HG03521 (cell line): ENCODE results near the gene KLK15.

Experiments used
- ATAC-seq: cut with Tn5 transposase; IDR thresholded peaks from one replicate; pipeline ENCODE4 v1.9.1; 2021; ENCODE audit warnings: mild to moderate bottlenecking, moderate library complexity; ENCODE audit not compliant: unreplicated experiment

KLK15 gene, protein sequence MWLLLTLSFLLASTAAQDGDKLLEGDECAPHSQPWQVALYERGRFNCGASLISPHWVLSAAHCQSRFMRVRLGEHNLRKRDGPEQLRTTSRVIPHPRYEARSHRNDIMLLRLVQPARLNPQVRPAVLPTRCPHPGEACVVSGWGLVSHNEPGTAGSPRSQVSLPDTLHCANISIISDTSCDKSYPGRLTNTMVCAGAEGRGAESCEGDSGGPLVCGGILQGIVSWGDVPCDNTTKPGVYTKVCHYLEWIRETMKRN

DNA sequence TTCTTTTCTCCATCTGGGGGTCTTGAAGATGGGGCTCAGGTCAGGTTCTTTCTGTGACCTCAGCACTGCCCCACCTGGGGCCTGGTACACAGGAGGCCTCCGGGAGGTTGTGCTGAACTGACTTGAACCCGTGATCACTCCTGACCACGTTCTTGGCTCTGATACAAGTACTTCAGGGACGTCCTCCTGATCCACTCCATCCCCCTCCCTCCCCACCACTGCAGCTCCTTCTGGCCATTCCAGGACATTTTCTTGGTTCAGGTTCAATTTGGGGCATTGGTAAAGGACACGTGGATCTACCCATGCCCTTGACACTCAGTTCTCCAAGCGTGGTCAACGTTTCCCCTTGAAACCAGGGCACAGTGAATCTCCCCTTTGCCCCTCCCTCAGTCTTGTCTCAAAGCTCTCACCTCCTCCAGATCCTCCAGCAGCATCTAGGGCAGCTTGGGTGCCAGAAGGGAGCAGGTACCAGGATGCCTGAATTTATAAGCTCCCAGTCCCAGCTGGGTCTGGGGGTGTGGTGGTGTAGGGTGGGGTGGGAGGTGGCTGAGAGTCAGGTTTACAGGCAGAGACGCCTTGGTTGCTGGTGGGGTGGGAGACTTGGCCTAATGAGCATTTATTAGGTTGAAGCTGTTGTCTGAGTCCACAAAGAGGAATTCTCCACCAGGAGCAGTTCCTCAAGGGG lies at the start of gene KLK15:
TSS of gene KLK15 (minus strand) at position 458 of the 685 bp plus-strand sequence. CDS start 2,082 bp downstream, outside the sequence.
- no peak for ATAC-seq

DNA sequence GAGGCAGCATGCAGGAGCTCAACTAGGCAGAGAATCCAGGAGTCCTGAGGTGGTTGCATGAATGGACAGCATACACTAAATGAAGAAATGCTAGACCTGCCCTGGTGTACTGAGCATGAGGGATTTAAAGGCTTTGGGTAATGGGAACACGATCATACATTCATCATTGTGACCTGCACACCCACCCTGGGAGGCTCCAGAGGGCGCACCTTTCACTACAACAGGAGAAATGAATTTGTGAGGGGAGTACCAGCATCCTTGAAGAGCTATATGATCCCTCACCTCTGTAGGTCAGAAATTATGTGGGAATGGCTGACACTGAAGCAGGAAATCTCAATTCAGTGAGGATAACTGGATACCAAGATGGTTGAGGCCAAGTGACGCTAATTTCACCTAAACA lies 48.8 kb upstream of the KLK15 start:
- no peak for ATAC-seq

DNA sequence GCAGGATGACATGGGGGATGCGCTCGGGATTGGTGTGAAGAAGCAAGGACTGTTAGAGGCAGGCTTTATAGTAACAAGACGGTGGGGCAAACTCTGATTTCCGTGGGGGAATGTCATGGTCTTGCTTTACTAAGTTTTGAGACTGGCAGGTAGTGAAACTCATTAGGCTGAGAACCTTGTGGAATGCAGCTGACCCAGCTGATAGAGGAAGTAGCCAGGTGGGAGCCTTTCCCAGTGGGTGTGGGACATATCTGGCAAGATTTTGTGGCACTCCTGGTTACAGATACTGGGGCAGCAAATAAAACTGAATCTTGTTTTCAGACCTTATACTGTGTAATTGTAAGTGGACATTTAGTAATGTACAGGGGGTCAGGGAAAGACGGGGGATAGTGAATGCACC lies 46.9 kb upstream of the KLK15 start:
- ATAC-seq = no peak

DNA sequence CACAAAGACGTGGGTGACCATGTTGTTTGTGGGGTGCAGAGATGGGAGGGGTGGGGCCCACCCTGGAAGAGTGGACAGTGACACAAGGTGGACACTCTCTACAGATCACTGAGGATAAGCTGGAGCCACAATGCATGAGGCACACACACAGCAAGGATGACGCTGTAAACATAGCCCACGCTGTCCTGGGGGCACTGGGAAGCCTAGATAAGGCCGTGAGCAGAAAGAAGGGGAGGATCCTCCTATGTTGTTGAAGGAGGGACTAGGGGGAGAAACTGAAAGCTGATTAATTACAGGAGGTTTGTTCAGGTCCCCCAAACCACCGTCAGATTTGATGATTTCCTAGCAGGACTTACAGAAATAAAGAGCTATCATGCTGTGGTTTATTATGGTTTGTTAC lies 45.5 kb upstream of the KLK15 start:
- ATAC-seq = no peak

DNA sequence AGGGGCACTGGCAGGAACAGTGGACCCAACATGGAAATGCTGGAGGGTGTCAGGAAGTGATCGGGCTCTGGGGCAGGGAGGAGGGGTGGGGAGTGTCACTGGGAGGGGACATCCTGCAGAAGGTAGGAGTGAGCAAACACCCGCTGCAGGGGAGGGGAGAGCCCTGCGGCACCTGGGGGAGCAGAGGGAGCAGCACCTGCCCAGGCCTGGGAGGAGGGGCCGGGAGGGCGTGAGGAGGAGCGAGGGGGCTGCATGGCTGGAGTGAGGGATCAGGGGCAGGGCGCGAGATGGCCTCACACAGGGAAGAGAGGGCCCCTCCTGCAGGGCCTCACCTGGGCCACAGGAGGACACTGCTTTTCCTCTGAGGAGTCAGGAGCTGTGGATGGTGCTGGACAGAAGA lies 44.0 kb upstream of the KLK15 start:
- ATAC-seq = no peak

DNA sequence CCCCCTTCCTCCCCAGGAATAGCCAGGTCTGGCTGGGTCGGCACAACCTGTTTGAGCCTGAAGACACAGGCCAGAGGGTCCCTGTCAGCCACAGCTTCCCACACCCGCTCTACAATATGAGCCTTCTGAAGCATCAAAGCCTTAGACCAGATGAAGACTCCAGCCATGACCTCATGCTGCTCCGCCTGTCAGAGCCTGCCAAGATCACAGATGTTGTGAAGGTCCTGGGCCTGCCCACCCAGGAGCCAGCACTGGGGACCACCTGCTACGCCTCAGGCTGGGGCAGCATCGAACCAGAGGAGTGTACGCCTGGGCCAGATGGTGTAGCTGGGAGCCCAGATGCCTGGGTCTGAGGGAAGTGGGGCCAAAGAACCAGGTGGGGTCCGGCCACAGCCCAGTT lies 43.1 kb upstream of the KLK15 start:
- no peak for ATAC-seq

DNA sequence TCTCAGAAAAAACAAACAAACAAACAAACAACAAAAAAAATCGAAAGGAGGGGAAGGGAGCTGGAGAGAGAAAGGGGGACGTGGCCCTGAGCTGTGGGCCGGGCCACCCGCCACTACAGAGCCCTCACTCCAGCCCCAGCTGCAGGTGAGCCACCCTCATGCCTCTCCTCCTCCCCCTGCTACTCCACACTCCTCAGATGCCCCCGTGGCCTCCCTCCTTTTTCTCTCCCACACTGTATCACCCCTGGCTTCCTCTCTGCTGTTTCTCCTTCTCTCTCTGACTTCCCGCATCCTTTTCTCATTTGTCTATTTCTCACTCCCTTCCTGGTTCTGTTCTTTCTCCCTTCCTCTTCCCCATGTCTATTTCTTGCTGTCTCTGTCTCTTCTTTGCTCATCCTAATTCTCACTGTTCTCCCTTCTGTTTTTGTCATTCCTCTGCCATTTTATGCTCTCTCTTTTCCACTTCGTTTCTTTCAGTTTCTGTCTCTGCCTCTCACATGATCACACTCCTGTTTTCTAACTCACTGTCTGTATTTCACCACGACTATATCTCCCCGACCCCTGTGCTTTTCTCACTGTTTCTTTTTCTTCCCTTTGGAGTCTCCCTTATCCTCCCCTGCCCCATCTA lies 42.5 kb upstream of the KLK15 start:
- no peak for ATAC-seq

DNA sequence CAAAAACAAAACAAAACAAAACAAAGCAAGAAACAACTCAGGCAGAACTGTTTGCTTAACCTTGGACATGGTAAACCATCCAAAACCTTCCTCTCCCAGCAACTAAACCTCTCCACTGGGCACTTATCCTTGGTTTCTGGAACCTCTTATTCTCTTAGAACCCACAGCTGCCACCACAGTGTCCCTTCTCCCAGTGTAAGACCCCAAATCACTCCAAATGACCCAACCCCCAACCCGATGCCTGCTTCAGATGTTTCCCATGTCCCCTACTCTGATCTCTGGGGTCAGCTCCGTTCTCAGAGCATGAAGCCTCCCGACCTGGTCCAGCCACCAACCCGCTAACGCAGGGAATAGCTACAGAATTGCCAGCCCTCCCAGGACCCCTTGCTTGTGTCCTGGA lies 40.8 kb upstream of the KLK15 start:
- no peak for ATAC-seq

DNA sequence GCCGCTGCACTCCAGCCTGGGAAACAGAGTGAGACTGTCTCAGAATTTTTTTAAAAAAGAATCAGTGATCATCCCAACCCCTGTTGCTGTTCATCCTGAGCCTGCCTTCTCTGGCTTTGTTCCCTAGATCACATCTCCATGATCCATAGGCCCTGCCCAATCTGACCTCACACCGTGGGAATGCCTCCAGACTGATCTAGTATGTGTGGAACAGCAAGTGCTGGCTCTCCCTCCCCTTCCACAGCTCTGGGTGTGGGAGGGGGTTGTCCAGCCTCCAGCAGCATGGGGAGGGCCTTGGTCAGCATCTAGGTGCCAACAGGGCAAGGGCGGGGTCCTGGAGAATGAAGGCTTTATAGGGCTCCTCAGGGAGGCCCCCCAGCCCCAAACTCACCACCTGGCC lies 39.7 kb upstream of the KLK15 start, which contains the start of gene KLK2:
TSS of gene KLK2 (plus strand) at position 384 of the 400 bp plus-strand sequence. CDS start 35 bp downstream, outside the sequence.
- ATAC-seq = no peak

DNA sequence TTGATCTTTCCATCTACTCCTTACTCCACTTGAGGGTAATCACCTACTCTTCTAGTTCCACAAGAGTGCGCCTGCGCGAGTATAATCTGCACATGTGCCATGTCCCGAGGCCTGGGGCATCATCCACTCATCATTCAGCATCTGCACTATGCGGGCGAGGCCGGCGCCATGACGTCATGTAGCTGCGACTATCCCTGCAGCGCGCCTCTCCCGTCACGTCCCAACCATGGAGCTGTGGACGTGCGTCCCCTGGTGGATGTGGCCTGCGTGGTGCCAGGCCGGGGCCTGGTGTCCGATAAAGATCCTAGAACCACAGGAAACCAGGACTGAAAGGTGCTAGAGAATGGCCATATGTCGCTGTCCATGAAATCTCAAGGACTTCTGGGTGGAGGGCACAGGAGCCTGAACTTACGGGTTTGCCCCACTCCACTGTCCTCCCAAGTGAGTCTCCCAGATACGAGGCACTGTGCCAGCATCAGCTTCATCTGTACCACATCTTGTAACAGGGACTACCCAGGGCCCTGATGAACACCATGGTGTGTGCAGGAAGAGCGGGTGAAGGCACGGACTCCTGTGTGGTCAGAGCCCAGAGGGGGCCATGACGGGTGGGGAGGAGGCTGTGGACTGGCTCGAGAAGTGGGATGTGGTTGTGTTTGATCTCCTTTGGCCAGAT lies 37.2 kb upstream of the KLK15 start:
- ATAC-seq = no peak

DNA sequence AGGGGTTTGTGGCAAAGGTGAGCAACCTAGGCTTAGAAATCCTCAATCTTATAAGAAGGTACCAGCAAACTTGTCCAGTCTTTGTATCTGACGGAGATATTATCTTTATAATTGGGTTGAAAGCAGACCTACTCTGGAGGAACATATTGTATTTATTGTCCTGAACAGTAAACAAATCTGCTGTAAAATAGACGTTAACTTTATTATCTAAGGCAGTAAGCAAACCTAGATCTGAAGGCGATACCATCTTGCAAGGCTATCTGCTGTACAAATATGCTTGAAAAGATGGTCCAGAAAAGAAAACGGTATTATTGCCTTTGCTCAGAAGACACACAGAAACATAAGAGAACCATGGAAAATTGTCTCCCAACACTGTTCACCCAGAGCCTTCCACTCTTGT lies 36.1 kb upstream of the KLK15 start:
- no peak for ATAC-seq

DNA sequence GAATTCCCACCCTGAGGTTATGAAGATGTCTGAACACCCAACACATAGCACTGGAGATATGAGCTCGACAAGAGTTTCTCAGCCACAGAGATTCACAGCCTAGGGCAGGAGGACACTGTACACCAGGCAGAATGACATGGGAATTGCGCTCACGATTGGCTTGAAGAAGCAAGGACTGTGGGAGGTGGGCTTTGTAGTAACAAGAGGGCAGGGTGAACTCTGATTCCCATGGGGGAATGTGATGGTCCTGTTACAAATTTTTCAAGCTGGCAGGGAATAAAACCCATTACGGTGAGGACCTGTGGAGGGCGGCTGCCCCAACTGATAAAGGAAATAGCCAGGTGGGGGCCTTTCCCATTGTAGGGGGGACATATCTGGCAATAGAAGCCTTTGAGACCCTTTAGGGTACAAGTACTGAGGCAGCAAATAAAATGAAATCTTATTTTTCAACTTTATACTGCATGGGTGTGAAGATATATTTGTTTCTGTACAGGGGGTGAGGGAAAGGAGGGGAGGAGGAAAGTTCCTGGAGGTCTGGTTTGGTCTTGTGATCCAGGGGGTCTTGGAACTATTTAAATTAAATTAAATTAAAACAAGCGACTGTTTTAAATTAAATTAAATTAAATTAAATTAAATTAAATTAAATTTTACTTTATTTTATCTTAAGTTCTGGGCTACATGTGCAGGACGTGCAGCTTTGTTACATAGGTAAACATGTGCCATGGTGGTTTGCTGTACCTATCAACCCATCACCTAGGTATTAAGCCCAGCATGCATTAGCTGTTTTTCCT lies 28.3 kb upstream of the KLK15 start:
- no peak for ATAC-seq

DNA sequence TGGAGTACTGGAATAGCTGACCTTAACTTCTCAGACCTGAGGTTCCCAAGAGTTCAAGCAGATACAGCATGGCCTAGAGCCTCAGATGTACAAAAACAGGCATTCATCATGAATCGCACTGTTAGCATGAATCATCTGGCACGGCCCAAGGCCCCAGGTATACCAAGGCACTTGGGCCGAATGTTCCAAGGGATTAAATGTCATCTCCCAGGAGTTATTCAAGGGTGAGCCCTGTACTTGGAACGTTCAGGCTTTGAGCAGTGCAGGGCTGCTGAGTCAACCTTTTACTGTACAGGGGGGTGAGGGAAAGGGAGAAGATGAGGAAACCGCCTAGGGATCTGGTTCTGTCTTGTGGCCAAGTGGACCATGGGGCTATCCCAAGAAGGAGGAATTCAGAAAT lies 27.6 kb upstream of the KLK15 start:
- no peak for ATAC-seq

DNA sequence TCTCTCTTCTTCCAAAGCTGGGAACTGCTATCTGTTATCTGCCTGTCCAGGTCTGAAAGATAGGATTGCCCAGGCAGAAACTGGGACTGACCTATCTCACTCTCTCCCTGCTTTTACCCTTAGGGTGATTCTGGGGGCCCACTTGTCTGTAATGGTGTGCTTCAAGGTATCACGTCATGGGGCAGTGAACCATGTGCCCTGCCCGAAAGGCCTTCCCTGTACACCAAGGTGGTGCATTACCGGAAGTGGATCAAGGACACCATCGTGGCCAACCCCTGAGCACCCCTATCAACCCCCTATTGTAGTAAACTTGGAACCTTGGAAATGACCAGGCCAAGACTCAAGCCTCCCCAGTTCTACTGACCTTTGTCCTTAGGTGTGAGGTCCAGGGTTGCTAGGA lies 26.5 kb upstream of the KLK15 start:
- no peak for ATAC-seq

DNA sequence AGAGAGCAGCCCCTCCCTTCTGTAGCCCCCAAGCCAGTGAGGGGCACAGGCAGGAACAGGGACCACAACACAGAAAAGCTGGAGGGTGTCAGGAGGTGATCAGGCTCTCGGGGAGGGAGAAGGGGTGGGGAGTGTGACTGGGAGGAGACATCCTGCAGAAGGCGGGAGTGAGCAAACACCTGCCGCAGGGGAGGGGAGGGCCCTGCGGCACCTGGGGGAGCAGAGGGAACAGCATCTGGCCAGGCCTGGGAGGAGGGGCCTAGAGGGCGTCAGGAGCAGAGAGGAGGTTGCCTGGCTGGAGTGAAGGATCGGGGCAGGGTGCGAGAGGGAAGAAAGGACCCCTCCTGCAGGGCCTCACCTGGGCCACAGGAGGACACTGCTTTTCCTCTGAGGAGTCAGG lies 25.5 kb upstream of the KLK15 start:
- ATAC-seq = no peak

DNA sequence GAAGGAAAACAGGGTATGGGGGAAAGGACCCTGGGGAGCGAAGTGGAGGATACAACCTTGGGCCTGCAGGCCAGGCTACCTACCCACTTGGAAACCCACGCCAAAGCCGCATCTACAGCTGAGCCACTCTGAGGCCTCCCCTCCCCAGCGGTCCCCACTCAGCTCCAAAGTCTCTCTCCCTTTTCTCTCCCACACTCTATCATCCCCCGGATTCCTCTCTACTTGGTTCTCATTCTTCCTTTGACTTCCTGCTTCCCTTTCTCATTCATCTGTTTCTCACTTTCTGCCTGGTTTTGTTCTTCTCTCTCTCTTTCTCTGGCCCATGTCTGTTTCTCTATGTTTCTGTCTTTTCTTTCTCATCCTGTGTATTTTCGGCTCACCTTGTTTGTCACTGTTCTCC lies 24.0 kb upstream of the KLK15 start:
- no peak for ATAC-seq

DNA sequence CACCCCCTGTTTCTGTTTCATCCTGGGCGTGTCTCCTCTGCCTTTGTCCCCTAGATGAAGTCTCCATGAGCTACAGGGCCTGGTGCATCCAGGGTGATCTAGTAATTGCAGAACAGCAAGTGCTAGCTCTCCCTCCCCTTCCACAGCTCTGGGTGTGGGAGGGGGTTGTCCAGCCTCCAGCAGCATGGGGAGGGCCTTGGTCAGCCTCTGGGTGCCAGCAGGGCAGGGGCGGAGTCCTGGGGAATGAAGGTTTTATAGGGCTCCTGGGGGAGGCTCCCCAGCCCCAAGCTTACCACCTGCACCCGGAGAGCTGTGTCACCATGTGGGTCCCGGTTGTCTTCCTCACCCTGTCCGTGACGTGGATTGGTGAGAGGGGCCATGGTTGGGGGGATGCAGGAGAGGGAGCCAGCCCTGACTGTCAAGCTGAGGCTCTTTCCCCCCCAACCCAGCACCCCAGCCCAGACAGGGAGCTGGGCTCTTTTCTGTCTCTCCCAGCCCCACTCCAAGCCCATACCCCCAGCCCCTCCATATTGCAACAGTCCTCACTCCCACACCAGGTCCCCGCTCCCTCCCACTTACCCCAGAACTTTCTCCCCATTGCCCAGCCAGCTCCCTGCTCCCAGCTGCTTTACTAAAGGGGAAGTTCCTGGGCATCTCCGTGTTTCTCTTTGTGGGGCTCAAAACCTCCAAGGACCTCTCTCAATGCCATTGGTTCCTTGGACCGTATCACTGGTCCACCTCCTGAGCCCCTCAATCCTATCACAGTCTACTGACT lies 21.4 kb upstream of the KLK15 start, which contains the start of gene KLK3:
TSS of gene KLK3 (plus strand) at position 280 of the 775 bp plus-strand sequence. CDS start at position 321, 41 bp downstream.
- ATAC-seq = no peak

DNA sequence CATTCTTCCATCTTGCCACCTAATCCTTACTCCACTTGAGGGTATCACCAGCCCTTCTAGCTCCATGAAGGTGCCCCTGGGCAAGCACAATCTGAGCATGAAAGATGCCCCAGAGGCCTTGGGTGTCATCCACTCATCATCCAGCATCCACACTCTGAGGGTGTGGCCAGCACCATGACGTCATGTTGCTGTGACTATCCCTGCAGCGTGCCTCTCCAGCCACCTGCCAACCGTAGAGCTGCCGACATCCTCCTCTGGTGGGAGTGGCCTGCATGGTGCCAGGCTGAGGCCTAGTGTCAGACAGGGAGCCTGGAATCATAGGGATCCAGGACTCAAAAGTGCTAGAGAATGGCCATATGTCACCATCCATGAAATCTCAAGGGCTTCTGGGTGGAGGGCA lies 18.2 kb upstream of the KLK15 start:
- no peak for ATAC-seq

DNA sequence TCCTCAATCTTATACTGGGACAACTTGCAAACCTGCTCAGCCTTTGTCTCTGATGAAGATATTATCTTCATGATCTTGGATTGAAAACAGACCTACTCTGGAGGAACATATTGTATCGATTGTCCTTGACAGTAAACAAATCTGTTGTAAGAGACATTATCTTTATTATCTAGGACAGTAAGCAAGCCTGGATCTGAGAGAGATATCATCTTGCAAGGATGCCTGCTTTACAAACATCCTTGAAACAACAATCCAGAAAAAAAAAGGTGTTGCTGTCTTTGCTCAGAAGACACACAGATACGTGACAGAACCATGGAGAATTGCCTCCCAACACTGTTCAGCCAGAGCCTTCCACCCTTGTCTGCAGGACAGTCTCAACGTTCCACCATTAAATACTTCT lies 17.4 kb upstream of the KLK15 start:
- no peak for ATAC-seq
